ENCODE data around the gene OXLD1.

Gene OXLD1

GRCh38 chr17:81666342-81667191, at the start of gene OXLD1, which contains the start of gene CCDC137:
OXLD1 (minus strand) TSS chr17:81666605; CDS start chr17:81666577, 28 bp downstream.
CCDC137 (plus strand) TSS chr17:81666737; CDS start chr17:81666767, 30 bp downstream.
- FAIRE-seq, result no peak

- no peak for FAIRE-seq
Measured at GRCh38 chr17:81715107-81715871, 48.9 kb upstream of the OXLD1 start.

- no peak for FAIRE-seq
Measured at GRCh38 chr17:81714412-81715106, 48.2 kb upstream of the OXLD1 start.

- FAIRE-seq, result no peak
Measured at GRCh38 chr17:81713556-81714411, 47.4 kb upstream of the OXLD1 start.

GRCh38 chr17:81713004-81713555, 46.7 kb upstream of the OXLD1 start:
- FAIRE-seq, result no peak

GRCh38 chr17:81712468-81713003, 46.1 kb upstream of the OXLD1 start:
- FAIRE-seq, result no peak

- no peak for FAIRE-seq
Measured at GRCh38 chr17:81711814-81712467, 45.5 kb upstream of the OXLD1 start, which contains the start of gene SLC25A10. SLC25A10 (plus strand) TSS chr17:81712284; CDS start chr17:81712427, 143 bp downstream.

- no peak for FAIRE-seq
Measured at GRCh38 chr17:81710514-81711308, 44.3 kb upstream of the OXLD1 start.

GRCh38 chr17:81708739-81709185, 42.4 kb upstream of the OXLD1 start:
- no peak for FAIRE-seq

GRCh38 chr17:81707725-81708646, 41.6 kb upstream of the OXLD1 start:
- FAIRE-seq, result no peak

- no peak for FAIRE-seq
Measured at GRCh38 chr17:81706757-81707624, 40.6 kb upstream of the OXLD1 start.

GRCh38 chr17:81706232-81706611, 39.8 kb upstream of the OXLD1 start:
- FAIRE-seq, result no peak

GRCh38 chr17:81705518-81706231, 39.3 kb upstream of the OXLD1 start:
- FAIRE-seq, result no peak

- FAIRE-seq, result no peak
Measured at GRCh38 chr17:81703747-81704654, 37.6 kb upstream of the OXLD1 start.

- no peak for FAIRE-seq
Measured at GRCh38 chr17:81702934-81703746, 36.7 kb upstream of the OXLD1 start, which contains the start of gene MRPL12. MRPL12 (plus strand) TSS chr17:81703367; CDS start chr17:81703502, 135 bp downstream.
